GM23338 (cell line): ENCODE results near the gene ERN1. TPM values are rescaled to one million over a fixed set of nuclear protein-coding genes. Genes with fewer than 3 reads are reported as not detected.
"Not testable (repeated sequence)": the region's sequence is repeated elsewhere in the genome, so short reads cannot be mapped to it uniquely, and the experiment has no call there.

ENCODE experiments used
- ATAC-seq: fragments of 200-7000 bp; cut with Tn5 transposase; 3 replicates; pipeline ENCODE4 v1.9.1; 2020
- DNase-seq: peaks from one replicate; pipeline ENCODE4 v3.0.0-alpha.2; 2015; ENCODE audit warnings: low spot score
- H2AFZ ChIP-seq: fragments of 200-600 bp; sonication (generic); 2 replicates; pipeline ENCODE4 v1.8.0; 2016; ENCODE audit warnings: antibody characterized with exemption, mild to moderate bottlenecking, moderate library complexity
- H3F3A ChIP-seq: fragments of 200-600 bp; sonication (generic); replicated peaks from 2 replicates; pipeline ENCODE4 v1.8.0; 2017; ENCODE audit warnings: antibody characterized with exemption, mixed run types, low read depth
- H3K27ac ChIP-seq: fragments of 200-600 bp; sonication (generic); 2 replicates; pipeline ENCODE4 v1.6.1; 2016; ENCODE audit warnings: low read depth
- H3K27me3 ChIP-seq: fragments of 200-600 bp; sonication (generic); 2 replicates; pipeline ENCODE4 v1.8.0; 2016; ENCODE audit warnings: mild to moderate bottlenecking, mixed run types, moderate library complexity; ENCODE audit not compliant: insufficient read depth
- H3K36me3 ChIP-seq: fragments of 200-600 bp; sonication (generic); 2 replicates; pipeline ENCODE4 v1.8.0; 2016; ENCODE audit warnings: mild to moderate bottlenecking; ENCODE audit not compliant: insufficient read depth
- H3K4me1 ChIP-seq: fragments of 200-600 bp; sonication (generic); 2 replicates; pipeline ENCODE4 v1.8.0; 2016; ENCODE audit warnings: mild to moderate bottlenecking, moderate library complexity; ENCODE audit not compliant: insufficient read depth
- H3K4me2 ChIP-seq: fragments of 200-600 bp; sonication (generic); 2 replicates; pipeline ENCODE4 v1.7.1; 2017; ENCODE audit warnings: mixed run types
- H3K4me3 ChIP-seq: fragments of 200-600 bp; sonication (generic); 2 replicates; pipeline ENCODE4 v1.6.1; 2016; ENCODE audit warnings: mixed run types
- H3K79me2 ChIP-seq: fragments of 200-600 bp; sonication (generic); replicated peaks from 2 replicates; pipeline ENCODE4 v1.8.0; 2017; ENCODE audit warnings: mild to moderate bottlenecking; ENCODE audit not compliant: insufficient read depth
- H3K9me2 ChIP-seq: fragments of 200-600 bp; sonication (generic); 2 replicates; pipeline ENCODE4 v1.8.0; 2017; ENCODE audit not compliant: insufficient read depth
- H4K20me1 ChIP-seq: fragments of 200-600 bp; sonication (generic); replicated peaks from 2 replicates; pipeline ENCODE4 v1.8.0; 2017; ENCODE audit warnings: mild to moderate bottlenecking; ENCODE audit not compliant: insufficient read depth
- H3K27ac Mint-ChIP-seq: 2 replicates; pipeline ENCODE4 v1.8.0; 2020; ENCODE audit warnings: inconsistent platforms, mild to moderate bottlenecking, moderate library complexity, mixed read lengths
- H3K27me3 Mint-ChIP-seq: 3 replicates; pipeline ENCODE4 v1.8.0; 2022; ENCODE audit warnings: low read depth, mild to moderate bottlenecking, moderate library complexity, mixed read lengths, inconsistent platforms; ENCODE audit not compliant: insufficient read depth, poor library complexity
- H3K36me3 Mint-ChIP-seq: 3 replicates; pipeline ENCODE4 v1.8.0; 2021; ENCODE audit warnings: low read depth, mild to moderate bottlenecking, inconsistent platforms, moderate library complexity, mixed read lengths
- H3K4me1 Mint-ChIP-seq: 3 replicates; pipeline ENCODE4 v1.8.0; 2020; ENCODE audit warnings: mild to moderate bottlenecking, inconsistent platforms, mixed read lengths
- H3K4me3 Mint-ChIP-seq: 3 replicates; pipeline ENCODE4 v1.8.0; 2021; ENCODE audit warnings: moderate library complexity, mild to moderate bottlenecking, inconsistent platforms, mixed read lengths
- H3K9me3 Mint-ChIP-seq: 3 replicates; pipeline ENCODE4 v1.8.0; 2020; ENCODE audit warnings: moderate library complexity, mild to moderate bottlenecking, inconsistent platforms, mixed read lengths
- EZH2 ChIP-seq: fragments of 200-600 bp; sonication (generic); IDR thresholded peaks from one replicate; pipeline ENCODE4 v1.8.0; 2017; ENCODE audit warnings: antibody characterized with exemption, mild to moderate bottlenecking, low read depth; ENCODE audit not compliant: unreplicated experiment
- JUNB ChIP-seq: IDR thresholded peaks from one replicate; pipeline ENCODE4 v1.6.1; 2016; ENCODE audit warnings: antibody characterized with exemption; ENCODE audit not compliant: unreplicated experiment
- POLR2AphosphoS5 ChIP-seq: IDR thresholded peaks from 2 replicates; pipeline ENCODE4 v1.6.1; 2016; ENCODE audit warnings: antibody characterized with exemption, low read depth
- STAT1 ChIP-seq: IDR thresholded peaks from one replicate; pipeline ENCODE4 v1.6.1; 2016; ENCODE audit warnings: antibody characterized with exemption; ENCODE audit not compliant: unreplicated experiment
- ZNF114 ChIP-seq: fragments of 250-450 bp; sonication (Bioruptor Pico); IDR thresholded peaks from 2 replicates; pipeline ENCODE4 v1.5.0; 2020; ENCODE audit warnings: mild to moderate bottlenecking, moderate library complexity
- ZNF331 ChIP-seq: fragments of 250-450 bp; sonication (Bioruptor Pico); IDR thresholded peaks from 2 replicates; pipeline ENCODE4 v1.5.0; 2020; ENCODE audit warnings: low read depth, mild to moderate bottlenecking, moderate library complexity
- polyA plus RNA-seq: library from polyadenylated mRNA; unstranded; fragments of >200 nt; fragmentation: Nextera tagmentation; extraction: Ambion mirVana; gene quantifications from 2 replicates; pipeline ENCODE4 v1.2.1, GENCODE V29; 2016
- total RNA-seq: library from RNA; depleted of rRNA; stranded (reverse); fragments of >200 nt; shearing (Covaris generic); gene quantifications from 2 replicates; pipeline ENCODE4 v1.2.3, GENCODE V29; 2014
- TF ChIP-seq, protein P1 (sequence below), 2 experiments: fragments of 200-600 bp in 1 of 2; sonication (generic) in 1 of 2; conservative IDR thresholded peaks; 2 replicates each; pipeline versions ENCODE4 v1.5.1 to v1.6.1; 2016 to 2017; ENCODE audit warnings: antibody characterized with exemption in 2 of 2, low read depth in 2 of 2, mild to moderate bottlenecking in 2 of 2, moderate library complexity in 1 of 2
- TF ChIP-seq, protein P2 (sequence below): IDR thresholded peaks from 2 replicates; pipeline ENCODE4 v1.6.1; 2016; ENCODE audit warnings: antibody characterized with exemption
- TF ChIP-seq, protein P3 (sequence below): IDR thresholded peaks from one replicate; pipeline ENCODE4 v1.6.1; 2018; ENCODE audit warnings: antibody characterized with exemption; ENCODE audit not compliant: unreplicated experiment

The ERN1 gene
- total and polyA plus RNA-seq, 2 experiments from 2014 or later, result 5.9 to 7.5 TPM

DNA sequence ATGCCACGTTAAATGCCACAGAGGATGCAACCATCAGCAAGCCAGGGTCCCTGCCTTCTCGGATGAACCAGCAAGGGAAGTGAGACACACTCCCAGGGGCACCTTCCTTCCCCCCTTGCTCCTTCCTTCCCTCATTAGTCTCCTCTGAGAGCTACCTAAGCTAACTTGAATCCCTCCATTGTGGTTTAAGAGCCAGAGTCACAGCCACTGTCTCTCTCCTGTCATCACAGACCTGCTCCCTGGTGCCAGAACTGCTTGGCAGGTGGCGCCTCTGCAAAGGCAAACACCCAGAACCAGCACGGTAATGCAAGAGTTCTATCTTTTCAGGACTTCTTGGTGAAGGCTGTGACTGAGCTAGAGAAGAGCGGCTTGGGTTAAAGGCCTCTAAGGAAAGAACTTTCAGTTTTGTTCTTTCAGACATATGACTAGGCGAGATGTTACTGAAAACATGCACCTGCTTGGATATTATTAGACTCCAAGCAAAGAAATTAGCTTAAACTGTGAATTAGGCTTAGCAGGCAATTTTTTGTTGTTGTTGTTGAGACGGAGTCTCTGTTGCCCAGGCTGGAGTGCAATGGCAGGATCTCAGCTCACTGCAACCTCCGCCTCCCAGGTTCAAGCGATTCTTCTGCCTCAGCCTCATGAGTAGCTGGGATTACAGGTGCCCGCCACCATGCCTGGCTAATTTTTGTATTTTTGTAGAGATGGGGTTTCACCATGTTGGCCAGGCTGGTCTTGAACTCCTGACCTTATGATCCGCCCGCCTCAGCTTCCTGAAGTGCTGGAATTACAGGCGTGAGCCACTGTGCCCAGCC, 8.8 kb downstream of the ERN1 start:
- H3K79me2 ChIP-seq, H3K27me3 Mint-ChIP-seq, H3K27ac Mint-ChIP-seq, H2AFZ ChIP-seq, H4K20me1 ChIP-seq, H3F3A ChIP-seq, H3K9me3 Mint-ChIP-seq, H3K4me1 ChIP-seq, H3K4me3 ChIP-seq, H3K27me3 ChIP-seq, H3K4me3 Mint-ChIP-seq, DNase-seq, H3K4me1 Mint-ChIP-seq, H3K36me3 Mint-ChIP-seq, H3K4me2 ChIP-seq, ATAC-seq, H3K36me3 ChIP-seq, H3K27ac ChIP-seq, H3K9me2 ChIP-seq: not testable (repeated sequence)
- TF ChIP-seq, protein P1, sequence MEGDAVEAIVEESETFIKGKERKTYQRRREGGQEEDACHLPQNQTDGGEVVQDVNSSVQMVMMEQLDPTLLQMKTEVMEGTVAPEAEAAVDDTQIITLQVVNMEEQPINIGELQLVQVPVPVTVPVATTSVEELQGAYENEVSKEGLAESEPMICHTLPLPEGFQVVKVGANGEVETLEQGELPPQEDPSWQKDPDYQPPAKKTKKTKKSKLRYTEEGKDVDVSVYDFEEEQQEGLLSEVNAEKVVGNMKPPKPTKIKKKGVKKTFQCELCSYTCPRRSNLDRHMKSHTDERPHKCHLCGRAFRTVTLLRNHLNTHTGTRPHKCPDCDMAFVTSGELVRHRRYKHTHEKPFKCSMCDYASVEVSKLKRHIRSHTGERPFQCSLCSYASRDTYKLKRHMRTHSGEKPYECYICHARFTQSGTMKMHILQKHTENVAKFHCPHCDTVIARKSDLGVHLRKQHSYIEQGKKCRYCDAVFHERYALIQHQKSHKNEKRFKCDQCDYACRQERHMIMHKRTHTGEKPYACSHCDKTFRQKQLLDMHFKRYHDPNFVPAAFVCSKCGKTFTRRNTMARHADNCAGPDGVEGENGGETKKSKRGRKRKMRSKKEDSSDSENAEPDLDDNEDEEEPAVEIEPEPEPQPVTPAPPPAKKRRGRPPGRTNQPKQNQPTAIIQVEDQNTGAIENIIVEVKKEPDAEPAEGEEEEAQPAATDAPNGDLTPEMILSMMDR (conservative IDR thresholded peaks at IDR 0.05; ENCODE audit: low read depth in 2 of 2), result 0 out of 4 replicates have a peak, but pooled peaks of 1 of the 2 experiments have one; percentile 2

DNA sequence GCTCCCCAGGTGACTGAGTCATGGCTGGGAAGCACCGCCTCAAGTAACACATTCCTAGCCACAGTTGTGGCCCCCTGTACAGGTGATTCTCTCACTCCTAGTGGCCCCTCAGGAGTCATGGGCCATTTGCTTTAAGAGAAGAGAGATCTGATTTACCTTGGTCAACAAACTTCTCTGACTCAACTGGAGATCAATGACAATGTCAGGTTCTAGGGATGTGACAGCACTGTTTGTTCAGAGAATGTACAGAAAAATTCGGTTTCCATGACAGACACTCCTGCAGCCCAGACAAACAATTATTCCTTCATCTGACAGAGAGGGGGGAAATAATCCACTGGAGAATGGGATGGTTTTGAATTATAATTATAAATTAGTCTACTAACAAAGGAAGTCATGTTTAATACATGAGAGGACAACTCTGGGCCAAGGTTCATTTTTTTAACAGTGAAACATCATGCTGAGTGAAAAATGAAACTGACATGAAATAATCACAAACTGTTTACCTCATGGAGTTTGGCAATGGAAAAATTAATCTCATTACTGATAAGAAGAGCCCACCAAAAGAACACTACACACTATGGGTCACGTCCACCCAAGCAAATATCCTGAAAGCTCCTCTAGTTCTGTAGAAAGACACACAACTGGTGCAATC, 9.7 kb downstream of the ERN1 start:
- no peak for DNase-seq
- TF ChIP-seq, protein P2, sequence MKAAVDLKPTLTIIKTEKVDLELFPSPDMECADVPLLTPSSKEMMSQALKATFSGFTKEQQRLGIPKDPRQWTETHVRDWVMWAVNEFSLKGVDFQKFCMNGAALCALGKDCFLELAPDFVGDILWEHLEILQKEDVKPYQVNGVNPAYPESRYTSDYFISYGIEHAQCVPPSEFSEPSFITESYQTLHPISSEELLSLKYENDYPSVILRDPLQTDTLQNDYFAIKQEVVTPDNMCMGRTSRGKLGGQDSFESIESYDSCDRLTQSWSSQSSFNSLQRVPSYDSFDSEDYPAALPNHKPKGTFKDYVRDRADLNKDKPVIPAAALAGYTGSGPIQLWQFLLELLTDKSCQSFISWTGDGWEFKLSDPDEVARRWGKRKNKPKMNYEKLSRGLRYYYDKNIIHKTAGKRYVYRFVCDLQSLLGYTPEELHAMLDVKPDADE, result no peak
- TF ChIP-seq, protein P3, sequence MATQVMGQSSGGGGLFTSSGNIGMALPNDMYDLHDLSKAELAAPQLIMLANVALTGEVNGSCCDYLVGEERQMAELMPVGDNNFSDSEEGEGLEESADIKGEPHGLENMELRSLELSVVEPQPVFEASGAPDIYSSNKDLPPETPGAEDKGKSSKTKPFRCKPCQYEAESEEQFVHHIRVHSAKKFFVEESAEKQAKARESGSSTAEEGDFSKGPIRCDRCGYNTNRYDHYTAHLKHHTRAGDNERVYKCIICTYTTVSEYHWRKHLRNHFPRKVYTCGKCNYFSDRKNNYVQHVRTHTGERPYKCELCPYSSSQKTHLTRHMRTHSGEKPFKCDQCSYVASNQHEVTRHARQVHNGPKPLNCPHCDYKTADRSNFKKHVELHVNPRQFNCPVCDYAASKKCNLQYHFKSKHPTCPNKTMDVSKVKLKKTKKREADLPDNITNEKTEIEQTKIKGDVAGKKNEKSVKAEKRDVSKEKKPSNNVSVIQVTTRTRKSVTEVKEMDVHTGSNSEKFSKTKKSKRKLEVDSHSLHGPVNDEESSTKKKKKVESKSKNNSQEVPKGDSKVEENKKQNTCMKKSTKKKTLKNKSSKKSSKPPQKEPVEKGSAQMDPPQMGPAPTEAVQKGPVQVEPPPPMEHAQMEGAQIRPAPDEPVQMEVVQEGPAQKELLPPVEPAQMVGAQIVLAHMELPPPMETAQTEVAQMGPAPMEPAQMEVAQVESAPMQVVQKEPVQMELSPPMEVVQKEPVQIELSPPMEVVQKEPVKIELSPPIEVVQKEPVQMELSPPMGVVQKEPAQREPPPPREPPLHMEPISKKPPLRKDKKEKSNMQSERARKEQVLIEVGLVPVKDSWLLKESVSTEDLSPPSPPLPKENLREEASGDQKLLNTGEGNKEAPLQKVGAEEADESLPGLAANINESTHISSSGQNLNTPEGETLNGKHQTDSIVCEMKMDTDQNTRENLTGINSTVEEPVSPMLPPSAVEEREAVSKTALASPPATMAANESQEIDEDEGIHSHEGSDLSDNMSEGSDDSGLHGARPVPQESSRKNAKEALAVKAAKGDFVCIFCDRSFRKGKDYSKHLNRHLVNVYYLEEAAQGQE, result no peak
- TF ChIP-seq POLR2AphosphoS5 (no peak), EZH2 (no peak), ZNF331 (CRISPR knock-in tag) (no peak), ZNF114 (CRISPR knock-in tag) (no peak), STAT1 (no peak), JUNB (no peak)
- TF ChIP-seq, protein P1 (conservative IDR thresholded peaks at IDR 0.05; ENCODE audit: low read depth in 2 of 2), result no peak

More for the DNA sequence above, 9.7 kb downstream of the ERN1 start:
- H3K4me3 ChIP-seq, result no peak overlapping the region
- H3K4me1 ChIP-seq, result no peaks in the 10 kb centered on the region
- Mint-ChIP-seq H3K9me3 (no peaks in the 10 kb centered on the region), H3K27ac (no peak overlapping the region), H3K27me3 (peaks cover 2% of the 10 kb centered on the region), H3K36me3 (no peaks in the 10 kb centered on the region), H3K4me1 (0 out of 3 replicates have a peak, but pooled peaks cover 2% of the 10 kb centered on the region), H3K4me3 (no peak overlapping the region)
- no peaks in the 10 kb centered on the region for H4K20me1 ChIP-seq
- H2AFZ ChIP-seq, result no peak overlapping the region
- no peak for ATAC-seq
- H3K27me3 ChIP-seq, result no peaks in the 10 kb centered on the region
- peaks cover 5% of the 10 kb centered on the region; the same call in 1 of the 2 replicates for H3K9me2 ChIP-seq
- no peak overlapping the region for H3K27ac ChIP-seq
- no peaks in the 10 kb centered on the region for H3K79me2 ChIP-seq
- no peaks in the 10 kb centered on the region for H3F3A ChIP-seq
- H3K36me3 ChIP-seq, result no peaks in the 10 kb centered on the region
- no peak overlapping the region for H3K4me2 ChIP-seq
